Non-pigmented ciliary epithelial cell (primary cell): ENCODE data around the gene C11orf65.

Experiments
- DNase-seq: peaks from one replicate; pipeline ENCODE4 v3.0.0-alpha.2; 2010; ENCODE audit warnings: low read depth

Gene C11orf65, protein sequence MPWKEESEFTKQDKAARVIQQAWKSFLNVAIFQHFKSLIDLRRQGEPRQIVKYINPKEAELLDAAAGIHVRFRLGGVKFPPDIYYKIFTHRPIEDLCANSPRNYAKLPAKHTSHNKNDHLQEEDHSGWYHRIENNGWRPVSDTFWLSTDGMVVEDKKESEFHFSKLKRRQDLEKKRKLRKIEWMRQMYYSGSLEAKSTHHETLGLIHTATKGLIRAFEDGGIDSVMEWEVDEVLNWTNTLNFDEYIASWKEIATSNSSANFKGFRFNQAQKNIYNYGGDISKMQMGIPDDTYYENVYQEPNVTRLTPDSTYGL

DNA sequence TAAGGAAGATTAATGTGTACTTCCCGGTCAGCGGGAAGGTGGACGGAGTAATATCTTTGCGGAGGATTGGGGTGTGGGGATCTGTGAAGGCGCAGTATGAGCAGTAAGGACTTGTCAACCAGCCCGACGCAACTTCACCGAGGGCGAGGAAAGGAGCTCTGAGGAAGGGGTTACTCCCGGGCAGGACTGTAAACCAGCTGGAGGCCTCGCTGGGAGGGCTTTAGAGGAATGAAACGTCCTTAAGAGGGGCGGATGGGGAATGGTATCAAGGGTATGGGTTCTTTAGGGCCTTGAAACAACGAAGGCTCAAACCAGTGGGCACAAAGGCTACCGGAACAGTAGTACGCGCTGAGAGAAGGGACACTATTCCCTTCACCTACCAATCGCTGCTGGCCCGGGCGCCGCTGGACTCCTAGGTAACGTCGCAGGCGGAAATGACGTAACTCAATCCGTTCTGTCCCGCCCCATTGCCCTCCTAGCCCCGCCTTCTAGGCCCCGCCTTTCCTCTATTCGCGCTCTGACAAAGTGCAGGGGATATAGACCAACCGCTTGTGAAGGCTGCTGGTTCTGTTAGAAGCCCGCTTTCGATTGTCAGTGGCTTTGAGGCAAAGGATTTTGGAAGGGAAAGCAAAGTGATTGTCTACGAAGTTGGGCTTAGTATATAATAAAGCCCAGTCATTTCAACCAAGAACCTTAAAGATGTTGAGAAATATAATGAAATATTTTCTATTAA is at the start of gene C11orf65:
C11orf65 (minus strand) TSS at position 439 of the 733 bp plus-strand sequence. CDS start 5,970 bp downstream, outside the sequence.
- peak; percentile 84 for DNase-seq

GRCh38 chr11:108516125-108516524 is 48.8 kb upstream of the C11orf65 start:
- DNase-seq: no peak

DNA sequence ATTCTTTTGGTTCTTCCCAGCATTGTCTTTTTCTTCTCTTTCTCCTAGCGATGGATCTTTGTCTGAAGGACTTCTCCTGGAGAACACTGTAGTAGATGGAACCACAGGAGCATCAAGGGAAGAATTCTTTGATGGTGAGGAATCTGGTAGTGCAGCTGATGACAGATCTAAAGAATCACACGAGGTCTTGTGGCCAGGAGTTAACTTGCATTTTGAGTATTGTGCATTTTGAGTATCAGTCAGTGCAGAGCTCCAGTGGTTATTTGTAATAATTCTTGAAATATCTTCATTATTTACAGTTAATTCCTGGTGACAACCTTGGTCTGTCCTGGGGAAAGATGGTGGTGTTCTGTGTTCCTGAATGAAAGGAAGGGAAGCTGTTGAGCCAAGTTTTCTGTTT is 45.4 kb upstream of the C11orf65 start:
- no peak for DNase-seq

DNA sequence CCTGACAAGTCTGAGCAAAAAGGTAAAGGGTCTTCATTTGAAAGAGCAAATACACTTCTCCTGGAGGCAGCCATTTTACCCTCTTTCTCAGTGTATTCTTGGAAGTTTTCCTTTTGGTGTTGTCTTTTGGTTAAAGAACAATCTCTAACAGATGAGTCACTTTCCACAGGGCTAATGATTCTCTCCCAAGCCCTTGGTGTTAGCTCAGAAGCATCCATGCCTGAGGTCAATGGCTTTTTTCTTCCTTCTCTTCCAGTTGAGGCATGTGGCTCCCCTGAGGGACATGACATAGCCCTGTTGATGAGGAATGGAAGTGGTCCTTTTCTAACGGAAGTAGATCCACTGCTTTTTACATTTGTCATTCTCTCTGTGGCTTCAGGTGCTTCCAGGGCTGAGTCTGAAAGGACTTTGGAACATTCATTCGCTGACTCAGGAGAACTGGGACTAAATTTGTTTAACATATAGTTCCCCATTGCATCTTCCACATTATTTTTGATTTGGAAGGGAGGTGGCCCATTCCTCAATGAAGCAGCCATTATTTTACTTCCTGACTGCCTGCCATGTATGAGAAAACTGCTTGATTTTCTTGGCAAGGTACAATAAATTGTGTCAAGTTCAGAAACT is 44.6 kb upstream of the C11orf65 start:
- DNase-seq: peak; percentile 65

DNA sequence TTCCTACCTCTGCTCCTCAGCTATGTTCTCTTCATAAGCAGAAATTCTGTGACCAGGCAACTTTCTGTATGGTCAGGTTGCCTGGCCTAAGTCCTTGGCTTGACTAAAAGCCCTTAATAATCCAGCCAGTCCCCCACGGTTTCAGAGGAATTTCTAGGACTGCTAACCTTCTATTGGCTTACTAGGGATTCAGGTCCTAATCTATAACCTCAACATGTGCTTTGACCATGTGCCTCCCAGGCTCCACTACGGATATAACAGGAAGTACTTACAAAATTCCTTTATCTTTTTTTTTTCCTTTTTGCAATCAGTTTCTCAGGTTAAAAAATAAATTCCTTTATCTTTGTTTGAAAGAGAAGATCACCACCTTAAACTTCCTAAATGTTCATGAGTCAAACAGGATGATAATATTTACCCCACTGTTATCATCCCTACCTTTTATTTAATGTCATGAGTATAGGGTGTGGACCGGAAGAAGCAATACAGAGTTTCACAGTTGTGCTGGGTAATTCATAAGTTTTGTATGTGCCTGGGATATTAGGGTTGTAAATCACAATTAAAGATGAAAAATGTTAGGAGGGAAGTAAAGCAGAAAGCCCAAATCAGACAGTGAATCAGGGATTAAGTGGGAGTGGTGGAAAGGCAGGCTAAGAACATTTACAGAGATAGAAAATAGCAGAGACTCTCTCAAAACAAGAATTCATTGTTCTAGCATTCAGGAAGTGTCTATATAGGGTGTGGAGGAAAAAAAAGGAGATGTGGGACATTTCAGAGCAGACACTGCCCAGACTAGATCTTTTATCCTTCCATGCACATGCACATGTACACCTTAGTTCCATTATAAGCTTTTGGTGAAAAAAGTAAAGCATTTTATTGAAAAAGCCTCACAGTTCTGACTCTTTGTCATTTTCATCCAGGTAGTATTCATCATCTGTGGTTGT is 41.6 kb upstream of the C11orf65 start:
- no peak for DNase-seq

GRCh38 chr11:108501396-108501795 is 34.1 kb upstream of the C11orf65 start:
- DNase-seq: no peak

GRCh38 chr11:108500721-108501120 is 33.4 kb upstream of the C11orf65 start:
- no peak for DNase-seq

GRCh38 chr11:108500169-108500568 is 32.8 kb upstream of the C11orf65 start:
- no peak for DNase-seq

DNA sequence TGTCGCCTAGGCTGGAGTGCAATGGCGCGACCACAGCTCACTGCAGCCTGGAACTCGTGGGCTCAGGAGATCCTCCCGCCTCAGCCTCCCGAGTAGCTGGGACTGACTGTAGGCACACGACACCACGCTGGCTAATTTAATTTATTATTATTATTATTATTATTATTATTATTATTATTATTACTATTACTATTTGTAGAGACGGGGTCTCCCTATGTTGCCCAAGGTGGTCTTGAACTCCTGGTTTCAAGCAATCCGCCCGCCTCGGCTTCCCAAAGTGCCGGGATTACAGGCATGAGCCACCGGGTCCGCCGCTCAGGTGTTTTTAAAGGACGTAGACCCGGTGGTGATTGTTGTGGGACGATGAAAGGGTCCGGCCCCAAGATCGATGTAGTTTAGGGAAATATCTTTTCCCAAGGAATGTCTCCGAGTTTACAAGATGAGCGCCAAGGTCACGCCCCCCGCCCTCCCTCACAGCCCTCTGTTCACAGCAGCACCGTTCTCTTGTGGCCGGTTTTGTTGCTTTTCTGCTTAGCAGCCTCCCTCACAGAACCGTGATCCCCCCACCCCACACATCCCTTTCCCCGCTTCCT is 31.6 kb upstream of the C11orf65 start:
- DNase-seq: no peak

DNA sequence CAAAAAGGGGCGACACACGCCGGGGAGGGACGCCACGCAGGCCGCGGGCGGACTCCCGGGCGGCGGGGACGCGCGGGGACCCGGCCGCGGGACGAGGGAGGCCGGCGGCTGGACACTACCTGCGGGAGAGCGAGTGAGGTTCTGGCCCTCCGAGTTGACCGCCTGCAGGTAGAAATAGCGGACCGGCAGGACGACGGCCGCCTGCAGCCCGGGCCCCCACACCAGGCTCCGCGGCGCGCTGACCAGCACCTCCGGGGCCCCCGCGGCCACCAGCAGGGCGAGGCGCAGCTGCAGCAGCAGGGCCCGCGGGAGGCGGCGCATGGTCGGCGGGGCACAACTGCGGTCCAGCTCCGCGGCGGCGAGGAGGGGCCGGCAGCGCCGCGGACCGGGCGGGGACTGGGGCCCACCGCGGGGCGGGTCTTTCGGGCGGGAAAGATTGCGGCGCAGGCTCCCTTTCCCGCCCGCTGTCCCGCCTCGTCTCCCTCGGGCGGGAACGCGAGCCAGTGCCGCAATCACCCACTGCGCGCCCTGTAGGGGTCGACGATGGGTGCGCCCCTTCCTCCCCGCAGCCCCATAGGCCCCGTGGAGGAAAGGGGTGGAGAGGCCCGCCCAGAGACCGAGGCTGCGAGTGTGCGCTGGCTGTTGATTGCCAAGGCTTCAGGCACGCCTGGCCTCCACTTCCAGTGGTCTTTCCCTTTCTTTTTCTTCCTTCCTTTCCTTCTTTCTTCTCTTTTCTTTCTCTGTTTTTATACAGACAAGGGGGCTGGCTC is 30.9 kb upstream of the C11orf65 start, which contains the start of gene POGLUT3:
POGLUT3 (minus strand) TSS at position 339 of the 770 bp plus-strand sequence; CDS start at position 321, 18 bp downstream.
- no peak for DNase-seq

GRCh38 chr11:108497317-108498045 is 30.2 kb upstream of the C11orf65 start:
- DNase-seq: peak; percentile 99

DNA sequence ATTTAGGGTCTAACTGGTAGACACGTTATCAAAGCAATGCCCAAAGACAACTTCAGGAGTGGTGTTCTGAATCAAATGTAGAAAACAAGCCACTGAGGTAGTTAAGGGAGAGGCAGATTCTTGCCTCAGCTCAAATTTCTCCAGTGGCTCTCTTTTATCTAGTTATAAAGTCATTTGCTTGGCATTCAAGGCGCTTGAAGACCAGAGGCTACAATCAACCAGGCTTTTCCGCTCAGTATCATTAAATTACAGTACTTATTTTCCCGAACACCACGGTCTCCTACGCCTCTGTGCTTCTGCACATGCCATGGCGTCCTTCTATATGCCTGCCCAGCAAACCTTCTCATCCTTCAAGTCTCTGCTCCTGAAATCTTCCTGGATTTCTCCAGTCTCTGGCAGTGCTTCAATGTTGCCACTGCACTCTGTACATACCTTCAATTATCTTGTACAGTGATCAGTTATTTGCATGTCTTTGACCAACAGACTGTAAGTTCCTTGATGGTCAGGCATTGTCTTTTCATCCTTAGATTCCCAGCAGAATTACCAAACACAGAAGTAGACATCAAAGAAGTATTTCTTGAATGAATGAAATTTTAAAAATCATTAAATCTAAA is 29.4 kb upstream of the C11orf65 start:
- no peak for DNase-seq

- no peak for DNase-seq
Observed at GRCh38 chr11:108495326-108495725, 28.0 kb upstream of the C11orf65 start.

DNA sequence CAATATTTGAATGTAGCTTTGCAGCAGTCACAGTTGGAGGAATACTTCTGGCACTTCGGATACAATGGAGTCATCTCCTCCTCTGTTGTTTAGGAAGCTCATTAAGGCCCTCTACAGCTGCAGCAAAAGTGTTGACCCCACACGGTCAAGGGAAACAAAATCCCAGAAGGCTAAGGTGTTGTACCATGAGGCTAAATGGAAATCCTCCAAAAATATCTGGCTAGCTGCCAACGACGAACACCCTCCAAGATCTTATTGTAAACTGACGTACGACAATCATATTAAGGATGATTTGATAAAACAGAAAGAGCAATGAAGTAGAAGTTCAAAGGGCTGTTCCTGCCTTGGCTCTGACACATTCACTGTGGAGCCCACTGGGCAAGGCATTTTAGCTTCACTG is 26.9 kb upstream of the C11orf65 start:
- DNase-seq: no peak

DNA sequence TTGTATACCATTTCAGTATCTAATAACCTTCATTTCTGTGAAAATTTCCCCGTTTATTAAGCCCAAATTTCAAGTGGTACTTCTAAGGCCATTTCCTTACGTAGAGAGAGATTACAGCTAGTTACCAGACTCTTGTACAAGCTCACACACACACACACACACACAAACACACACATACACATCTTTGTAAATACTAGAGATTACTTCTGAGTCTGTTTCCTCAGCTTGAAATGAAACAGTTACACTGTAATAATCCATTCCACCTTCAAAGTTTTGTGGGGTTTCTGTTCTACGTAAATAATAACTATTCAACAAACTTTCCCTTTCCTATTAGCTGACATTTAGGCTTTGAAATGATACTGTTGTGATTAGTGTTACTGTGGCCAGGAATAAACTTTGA is 24.6 kb upstream of the C11orf65 start:
- DNase-seq: no peak

- no peak for DNase-seq
Observed at GRCh38 chr11:108486828-108487227, 19.5 kb upstream of the C11orf65 start.

DNA sequence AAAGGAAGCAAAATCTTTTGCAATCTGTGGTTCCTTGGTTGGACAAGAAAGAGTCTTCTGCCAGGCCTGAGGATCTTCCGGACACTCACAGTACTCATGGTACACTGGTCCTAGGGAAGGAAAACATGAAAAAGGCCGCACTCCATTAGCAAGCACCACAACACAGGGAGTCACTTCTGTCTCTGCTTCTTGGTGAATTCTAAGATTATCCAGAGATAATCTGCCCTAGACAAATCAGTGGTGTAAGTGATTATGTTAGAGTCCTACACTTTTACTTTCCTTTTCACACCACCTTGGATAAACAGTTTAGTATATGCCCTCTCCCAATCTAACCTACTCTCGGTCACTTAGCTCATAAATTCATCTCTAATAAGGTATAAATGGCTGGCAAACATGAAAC is 19.0 kb upstream of the C11orf65 start:
- DNase-seq: no peak

GRCh38 chr11:108483163-108483562 is 15.8 kb upstream of the C11orf65 start:
- no peak for DNase-seq

DNA sequence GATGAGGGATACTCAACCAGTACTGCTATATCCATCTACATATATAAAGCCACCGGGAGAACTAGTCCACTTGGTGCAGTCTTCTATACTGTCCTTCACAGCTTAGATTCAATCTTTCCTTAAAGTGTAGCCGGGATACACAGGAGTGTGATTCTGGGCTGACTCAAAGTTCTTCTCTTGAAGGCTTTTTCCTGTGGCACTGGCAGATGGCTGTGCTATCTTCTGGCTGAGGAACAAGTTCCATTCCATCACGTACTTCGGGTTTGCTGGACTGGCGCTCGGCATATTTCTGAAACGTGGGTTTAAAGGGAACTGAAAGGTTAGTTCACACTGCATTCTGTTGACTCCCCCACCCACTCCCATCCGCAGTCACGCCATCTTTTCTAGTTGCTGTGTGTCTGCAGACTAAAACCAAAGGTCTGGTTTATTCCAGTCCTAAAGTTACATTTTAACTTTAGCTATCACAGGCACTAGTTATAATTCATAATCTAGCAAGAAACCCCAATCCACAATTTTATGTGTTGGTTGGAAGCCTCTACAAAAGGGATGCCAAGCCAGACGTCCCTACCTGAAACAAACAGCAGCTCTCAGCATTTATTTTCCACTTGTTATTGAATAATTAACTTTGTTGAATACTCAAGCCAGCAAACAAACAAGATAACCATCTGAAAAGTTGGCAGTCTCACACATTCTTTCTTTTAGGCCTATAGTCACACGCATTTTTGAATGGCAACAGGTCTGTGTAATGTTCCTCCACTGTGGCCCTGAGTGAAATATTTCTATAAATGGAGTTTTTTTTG is 7.5 kb upstream of the C11orf65 start:
- DNase-seq: no peak
